ENCODE data around the gene ADCK2.
"Not testable (repeated sequence)": the region's sequence is repeated elsewhere in the genome, so short reads cannot be mapped to it uniquely, and the experiment has no call there.

ADCK2 gene

GRCh38 chr7:140686921-140687320 lies 14.2 kb downstream of the ADCK2 start:
- no peak for TF ChIP-seq POLR2A (IDR thresholded peaks at IDR 0.05; ENCODE audit: extremely low read depth, insufficient read length)
- no peak for TF ChIP-seq MAX (IDR thresholded peaks at IDR 0.05; ENCODE audit: low read depth, low read length)
- no peak for TF ChIP-seq MYC (IDR thresholded peaks at IDR 0.05; ENCODE audit: low read depth, low read length)
- no peak overlapping the region for H3K4me3 ChIP-seq (ENCODE audit: low read depth, low read length)
- no peak for DNase-seq (ENCODE audit: low read depth)

- no peak overlapping the region for H3K4me3 ChIP-seq (ENCODE audit: low read depth, low read length)
- TF ChIP-seq MYC (IDR thresholded peaks at IDR 0.05; ENCODE audit: low read depth, low read length) (no peak), POLR2A (IDR thresholded peaks at IDR 0.05; ENCODE audit: extremely low read depth, insufficient read length) (no peak), CTCF (IDR thresholded peaks at IDR 0.05; ENCODE audit: low read depth, low read length) (no peak), MAX (IDR thresholded peaks at IDR 0.05; ENCODE audit: low read depth, low read length) (no peak)
- no peak for DNase-seq (ENCODE audit: low read depth)
Observed at GRCh38 chr7:140688341-140688740, 15.6 kb downstream of the ADCK2 start.

GRCh38 chr7:140689199-140690152 lies 16.7 kb downstream of the ADCK2 start:
- no peak for DNase-seq (ENCODE audit: low read depth)
- no peak for TF ChIP-seq CTCF (IDR thresholded peaks at IDR 0.05; ENCODE audit: low read depth, low read length)
- no peak for TF ChIP-seq MYC (IDR thresholded peaks at IDR 0.05; ENCODE audit: low read depth, low read length)
- TF ChIP-seq MAX (IDR thresholded peaks at IDR 0.05; ENCODE audit: low read depth, low read length), result no peak
- TF ChIP-seq POLR2A (IDR thresholded peaks at IDR 0.05; ENCODE audit: extremely low read depth, insufficient read length), result no peak
- H3K4me3 ChIP-seq (ENCODE audit: low read depth, low read length), result no peak overlapping the region

GRCh38 chr7:140691376-140692045 lies 18.8 kb downstream of the ADCK2 start:
- DNase-seq (ENCODE audit: low read depth), result no peak
- H3K4me3 ChIP-seq (ENCODE audit: low read depth, low read length), result no peak overlapping the region
- TF ChIP-seq MAX (IDR thresholded peaks at IDR 0.05; ENCODE audit: low read depth, low read length) (no peak), MYC (IDR thresholded peaks at IDR 0.05; ENCODE audit: low read depth, low read length) (no peak), POLR2A (IDR thresholded peaks at IDR 0.05; ENCODE audit: extremely low read depth, insufficient read length) (no peak), CTCF (IDR thresholded peaks at IDR 0.05; ENCODE audit: low read depth, low read length) (no peak)

GRCh38 chr7:140693849-140694248 lies 21.1 kb downstream of the ADCK2 start:
- not testable (repeated sequence) for DNase-seq (ENCODE audit: low read depth)

GRCh38 chr7:140694592-140694991 lies 21.8 kb downstream of the ADCK2 start:
- TF ChIP-seq POLR2A (IDR thresholded peaks at IDR 0.05; ENCODE audit: extremely low read depth, insufficient read length), result no peak
- no peak for TF ChIP-seq CTCF (IDR thresholded peaks at IDR 0.05; ENCODE audit: low read depth, low read length)
- TF ChIP-seq MYC (IDR thresholded peaks at IDR 0.05; ENCODE audit: low read depth, low read length), result no peak
- no peak for TF ChIP-seq MAX (IDR thresholded peaks at IDR 0.05; ENCODE audit: low read depth, low read length)
- no peak for DNase-seq (ENCODE audit: low read depth)
- H3K4me3 ChIP-seq (ENCODE audit: low read depth, low read length), result no peak overlapping the region

More at GRCh38 chr7:140693849-140694248, 21.1 kb downstream of the ADCK2 start:
- not testable (repeated sequence) for H3K4me3 ChIP-seq (ENCODE audit: low read depth, low read length)

Data from NB4 (cell line).